SKM-1 treated with dmso at 0.1 percent for 144 hours (cell line): ENCODE measurements around the gene B3GALT6.
"Not testable (repeated sequence)": the region's sequence is repeated elsewhere in the genome, so short reads cannot be mapped to it uniquely, and the experiment has no call there.

Source experiments
- DNase-seq: peaks from one replicate; lab custom pipeline; 2025; ENCODE audit not compliant: unreplicated experiment; lab: John Stamatoyannopoulos, UW

B3GALT6 gene

GRCh38 chr1:1232208-1232795 lies at the start of gene B3GALT6:
Gene B3GALT6, plus strand, starts transcription at chr1:1232237. Its CDS starts 42 bp downstream, at chr1:1232279.
- no peak for DNase-seq

GRCh38 chr1:1182491-1183220 lies 49.4 kb upstream of the B3GALT6 start:
- no peak for DNase-seq

- no peak for DNase-seq
Measured at GRCh38 chr1:1183221-1183747, 48.8 kb upstream of the B3GALT6 start.

GRCh38 chr1:1183833-1184775 lies 47.9 kb upstream of the B3GALT6 start:
- DNase-seq, result no peak

- no peak for DNase-seq
Measured at GRCh38 chr1:1185101-1185765, 46.8 kb upstream of the B3GALT6 start.

GRCh38 chr1:1187938-1188337 lies 44.1 kb upstream of the B3GALT6 start:
- DNase-seq, result no peak

GRCh38 chr1:1189111-1189510 lies 42.9 kb upstream of the B3GALT6 start:
- no peak for DNase-seq

- DNase-seq, result no peak
Measured at GRCh38 chr1:1191734-1192133, 40.3 kb upstream of the B3GALT6 start.

- no peak for DNase-seq
Measured at GRCh38 chr1:1194723-1195122, 37.3 kb upstream of the B3GALT6 start.

GRCh38 chr1:1195726-1196125 lies 36.3 kb upstream of the B3GALT6 start:
- DNase-seq, result not testable (repeated sequence)

- DNase-seq, result no peak
Measured at GRCh38 chr1:1196431-1197187, 35.4 kb upstream of the B3GALT6 start.

GRCh38 chr1:1197188-1197500 lies 34.9 kb upstream of the B3GALT6 start:
- DNase-seq, result no peak

GRCh38 chr1:1197551-1198422 lies 34.2 kb upstream of the B3GALT6 start:
- no peak for DNase-seq

- no peak for DNase-seq
Measured at GRCh38 chr1:1198423-1199140, 33.5 kb upstream of the B3GALT6 start.

- no peak for DNase-seq
Measured at GRCh38 chr1:1199141-1199960, 32.7 kb upstream of the B3GALT6 start.

GRCh38 chr1:1199961-1200875 lies 31.8 kb upstream of the B3GALT6 start:
- DNase-seq, result no peak
